ENCODE results near the gene OR6C6.

DNA sequence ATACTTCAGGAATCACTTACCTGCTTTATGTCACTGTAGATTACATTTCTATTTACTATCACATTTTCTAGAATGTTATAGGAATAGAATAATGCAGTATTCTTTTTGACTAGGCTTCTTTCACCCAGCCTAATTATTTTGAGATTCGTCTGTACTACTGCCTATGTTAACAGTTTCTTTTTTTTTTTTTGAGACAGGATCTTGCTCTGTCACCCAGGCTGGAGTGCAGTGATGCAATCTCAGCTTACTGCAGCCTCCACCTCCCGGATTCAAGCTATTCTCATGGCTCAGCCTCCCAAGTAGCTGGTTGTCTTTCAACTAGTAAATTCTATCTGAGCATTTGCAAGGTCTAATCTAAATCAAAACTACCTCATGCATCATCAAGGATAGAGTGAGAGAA lies 6.4 kb downstream of the OR6C6 start:
- TF ChIP-seq CTCF (IDR thresholded peaks at IDR 0.05) (no peak), POLR2AphosphoS5 (IDR thresholded peaks at IDR 0.05) (no peak)

Measured in suprapubic skin (tissue), 3 donors.